Measurements from ENCODE around the gene PRDM16.

- TF ChIP-seq CTCF (IDR thresholded peaks at IDR 0.05) = no peak
- no peak for TF ChIP-seq POLR2A (IDR thresholded peaks at IDR 0.05)
Measured at GRCh38 chr1:3176028-3176427, 107.0 kb downstream of the PRDM16 start.

Measured in testis (tissue), 2 donors.